SIG-M5 treated with dmso at 0.1 percent for 504 hours (cell line): ENCODE measurements around the gene PUDP.

Source experiments
- DNase-seq: peaks from one replicate; lab custom pipeline; 2025; ENCODE audit not compliant: unreplicated experiment; lab: John Stamatoyannopoulos, UW

Gene PUDP

DNA sequence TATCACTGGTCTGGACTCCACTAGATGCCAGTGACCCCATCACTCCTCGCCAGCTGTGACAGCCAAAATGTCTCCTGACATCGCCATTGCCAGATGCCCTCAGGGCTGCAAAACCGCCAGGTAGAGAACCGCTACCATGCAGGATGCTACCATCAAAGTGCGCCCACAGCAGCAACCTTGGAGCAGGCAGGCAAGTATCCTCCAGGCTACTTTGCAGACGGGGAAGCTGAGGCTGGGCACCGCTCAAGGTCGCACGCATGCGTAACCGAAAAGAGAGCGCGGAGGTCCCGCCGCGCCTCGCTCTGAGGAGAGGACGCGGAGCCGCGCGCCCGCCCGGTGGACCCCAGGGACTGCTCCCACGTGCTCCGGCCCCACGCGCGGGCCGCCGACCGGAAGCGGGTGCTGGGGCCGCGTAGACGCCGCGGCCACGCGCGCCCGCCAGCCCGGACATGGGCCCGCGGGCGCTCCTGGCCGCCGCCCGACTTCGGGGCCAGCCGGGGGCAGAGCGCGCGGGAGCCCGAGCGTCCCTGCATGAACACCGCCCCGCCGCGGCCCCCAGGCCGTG lies 458 bp downstream of the PUDP start, which contains the start of gene STS:
STS (plus strand) TSS at position 300 of the 565 bp plus-strand sequence. CDS start 105,488 bp downstream, outside the sequence.
- DNase-seq, result no peak

DNA sequence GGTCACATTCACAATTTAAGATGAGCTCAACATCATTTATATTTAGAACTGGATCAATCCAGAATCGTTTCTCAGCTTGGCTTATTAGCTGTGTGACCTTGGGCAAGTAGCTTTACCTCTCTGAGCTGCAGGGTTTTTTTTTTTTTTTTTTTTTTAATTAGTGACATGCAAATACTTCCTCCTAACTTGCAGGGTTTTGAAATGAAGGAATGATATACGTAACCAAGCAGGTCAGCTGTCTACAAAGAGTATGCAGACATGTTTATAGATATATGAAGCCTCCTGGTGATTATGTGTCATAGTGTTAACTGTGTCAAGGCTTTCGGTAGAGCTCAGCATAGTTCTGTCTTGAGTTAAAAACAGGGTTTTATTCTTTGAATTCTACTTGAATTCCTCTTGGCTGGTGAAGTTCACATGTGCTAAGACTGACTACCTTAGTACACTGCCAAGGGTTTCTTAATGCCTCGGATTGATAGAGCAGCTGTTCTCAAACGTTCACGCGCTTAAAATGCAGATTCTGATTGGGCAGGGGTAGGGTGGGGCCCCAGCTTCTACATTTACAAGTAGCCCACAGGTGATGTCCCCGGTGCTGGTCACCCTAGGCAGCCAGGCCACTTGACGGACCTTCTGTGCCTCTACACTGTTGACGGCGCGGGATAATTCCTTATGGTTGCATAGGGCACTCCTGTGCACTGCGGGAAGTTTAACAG lies 1.1 kb downstream of the PUDP start:
- peak; percentile 20 for DNase-seq

DNA sequence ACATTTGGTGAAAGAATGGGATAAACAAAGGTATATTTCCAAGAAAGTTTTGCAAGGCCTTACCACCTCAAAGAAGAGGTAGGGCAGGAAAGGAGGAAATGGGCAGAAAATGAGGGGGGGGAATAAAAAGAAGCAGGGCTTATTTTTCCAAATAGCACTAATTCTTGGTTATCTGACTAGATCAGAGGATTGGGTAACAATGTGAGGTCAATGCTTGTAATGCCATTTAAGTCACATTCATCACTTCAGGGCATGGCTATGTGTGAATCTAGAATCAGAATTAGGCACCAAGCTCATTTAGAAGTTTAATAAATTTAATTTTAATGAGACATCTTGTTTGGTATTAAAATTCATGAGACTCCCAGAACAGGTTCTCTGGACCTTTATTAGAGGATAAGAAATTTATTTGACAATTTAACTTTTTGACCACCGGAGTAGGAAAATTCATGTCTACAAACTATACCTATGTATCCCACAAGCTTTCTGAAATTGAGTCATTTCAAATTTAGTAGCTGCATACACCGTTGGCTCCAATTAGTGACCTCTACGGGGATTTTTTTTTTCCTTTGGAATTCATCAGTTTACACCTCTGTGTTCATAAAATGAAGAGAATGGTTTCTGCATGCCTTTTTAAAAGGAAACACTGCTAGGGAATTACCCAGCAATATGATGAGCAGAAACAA lies 1.8 kb downstream of the PUDP start:
- peak; percentile 5 for DNase-seq

DNA sequence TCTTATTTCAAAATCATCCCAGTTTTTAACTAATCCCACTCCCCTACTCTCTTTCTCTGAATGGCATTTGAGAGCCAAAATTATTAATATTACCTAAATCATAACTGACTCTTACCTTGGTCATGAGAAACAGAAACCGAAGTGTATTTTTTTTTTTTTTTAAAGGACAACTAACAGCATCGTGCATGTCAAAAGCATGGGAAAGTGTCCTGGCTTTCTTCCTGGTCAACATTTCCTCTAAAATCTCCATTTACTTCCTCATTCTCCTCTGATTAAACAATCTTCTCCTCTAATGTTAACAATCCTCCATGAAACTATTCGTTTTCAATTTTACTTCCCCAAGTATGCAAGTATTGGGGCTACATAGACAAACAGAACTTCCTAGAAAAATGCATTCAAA lies 2.5 kb downstream of the PUDP start:
- peak; percentile 14 for DNase-seq

DNA sequence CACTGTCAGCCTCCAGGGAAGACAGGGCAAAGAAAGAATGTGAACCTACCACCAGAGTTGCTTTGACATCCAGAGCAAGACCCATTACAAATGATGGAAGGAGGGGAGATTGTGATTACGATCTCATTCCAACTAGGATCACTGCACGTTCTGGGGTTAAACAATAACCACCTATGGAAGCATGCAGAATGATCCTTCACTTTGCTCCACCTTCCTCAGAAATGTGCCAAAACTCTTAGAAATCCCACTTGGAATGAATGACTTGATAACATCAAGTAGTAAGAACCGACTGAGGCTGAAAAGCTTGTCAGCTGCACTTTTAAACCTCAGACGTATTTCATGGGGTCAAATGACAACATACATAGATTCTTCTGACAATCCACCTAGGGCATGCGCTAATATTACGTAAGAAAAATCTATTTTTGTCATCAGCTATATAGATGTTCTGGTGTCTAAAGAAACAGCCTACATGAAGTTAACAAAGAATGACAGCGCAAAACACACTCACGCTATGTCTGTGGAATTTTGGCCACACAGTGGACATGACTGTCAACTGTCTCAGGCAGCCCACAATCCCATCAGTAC lies 3.9 kb downstream of the PUDP start:
- peak; percentile 21 for DNase-seq

DNA sequence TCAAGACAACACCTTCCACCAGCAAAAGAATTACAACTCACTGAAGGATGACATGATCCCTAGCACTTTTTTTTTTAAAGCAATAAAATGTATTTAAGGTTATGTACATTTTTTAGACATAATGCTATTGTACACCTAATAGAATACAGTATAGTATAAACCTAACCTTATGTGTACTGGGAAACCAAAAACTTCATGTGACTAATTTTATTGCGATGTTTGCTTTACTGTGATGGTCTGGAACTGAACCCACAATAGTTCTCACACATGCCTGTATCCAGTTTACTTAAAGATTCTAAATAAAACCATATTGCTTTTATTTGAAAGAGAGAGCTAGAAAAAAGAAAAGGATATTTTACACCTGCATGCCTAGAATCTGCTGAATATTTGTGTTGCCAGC lies 4.9 kb downstream of the PUDP start:
- no peak for DNase-seq

DNA sequence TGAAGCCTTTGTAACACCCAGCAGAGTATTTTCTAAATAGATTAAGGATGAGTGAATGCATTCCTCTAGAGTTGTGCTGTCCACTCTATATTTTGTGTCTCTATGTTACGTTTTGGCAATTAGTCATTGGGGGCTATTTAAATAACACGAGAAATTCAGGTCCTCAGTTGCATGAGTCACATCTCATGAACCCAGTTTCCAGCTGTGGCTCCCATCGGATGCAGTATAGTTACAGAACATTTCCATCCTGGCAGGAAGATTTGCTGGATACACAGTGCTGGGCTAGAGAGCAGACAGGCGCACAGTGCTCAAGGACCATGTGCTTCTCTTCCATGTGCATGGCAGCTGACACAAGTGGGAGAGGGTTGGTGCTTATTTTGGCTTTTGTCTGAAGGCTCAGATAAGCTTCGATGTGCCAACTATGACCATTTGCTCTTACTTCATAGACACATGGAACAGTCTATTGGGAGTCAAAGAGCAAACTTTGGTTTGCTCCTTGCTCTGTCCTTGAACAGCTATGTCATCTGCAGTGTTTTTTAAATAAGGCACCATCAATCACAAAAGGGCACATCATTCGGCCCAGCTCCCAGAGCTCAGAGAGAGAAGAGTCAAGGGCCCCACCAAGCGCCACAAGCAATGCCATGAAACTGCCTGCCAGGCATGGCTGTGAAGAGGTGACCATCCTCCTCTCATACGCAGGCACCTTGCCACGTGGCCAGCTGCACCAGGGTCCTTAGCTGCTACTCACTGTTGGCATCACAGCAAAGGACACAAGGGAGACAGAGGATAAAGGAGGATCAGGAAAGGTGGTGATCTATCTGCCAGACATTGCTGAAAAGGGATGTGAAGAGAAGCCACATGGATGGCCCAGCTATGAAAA lies 8.5 kb downstream of the PUDP start:
- DNase-seq, result no peak

DNA sequence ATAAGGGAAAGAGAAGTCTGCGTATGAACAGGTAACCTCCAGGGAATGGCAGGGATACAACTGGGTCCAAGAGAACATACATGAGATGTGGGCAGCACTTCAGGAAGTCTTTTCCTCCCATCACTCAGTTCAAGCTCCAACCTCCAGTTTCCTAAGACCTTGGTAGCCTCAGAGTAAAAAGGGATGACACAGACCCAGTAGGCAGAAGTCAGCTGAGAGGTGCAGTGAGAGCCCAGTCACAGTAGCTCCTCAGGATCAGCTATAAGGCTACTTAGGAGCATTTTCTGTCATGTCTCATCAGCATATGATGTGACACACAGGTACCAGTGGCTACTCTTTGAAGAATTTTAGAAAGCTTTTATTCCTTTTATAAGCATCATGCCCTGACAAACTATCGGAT lies 13.0 kb downstream of the PUDP start:
- no peak for DNase-seq

DNA sequence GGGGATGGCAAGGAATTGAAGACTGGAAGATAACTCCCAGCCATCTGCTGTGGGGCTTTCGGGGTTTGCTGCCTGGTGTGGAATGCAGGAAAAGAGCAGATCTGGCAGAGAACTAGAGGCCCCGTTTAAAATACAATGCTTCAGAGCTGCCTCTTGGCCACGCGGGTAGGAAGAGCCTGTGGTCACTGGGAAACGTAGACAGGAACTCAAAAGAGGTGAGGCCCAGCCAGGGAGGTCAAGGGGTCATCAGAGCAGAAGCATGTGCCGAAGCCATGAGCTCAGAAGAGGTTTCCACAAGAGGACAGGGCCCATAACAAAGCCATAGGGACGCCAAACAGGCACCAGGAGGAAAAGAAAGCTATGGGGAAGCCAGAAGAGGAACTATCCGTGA lies 14.9 kb downstream of the PUDP start:
- DNase-seq, result no peak

DNA sequence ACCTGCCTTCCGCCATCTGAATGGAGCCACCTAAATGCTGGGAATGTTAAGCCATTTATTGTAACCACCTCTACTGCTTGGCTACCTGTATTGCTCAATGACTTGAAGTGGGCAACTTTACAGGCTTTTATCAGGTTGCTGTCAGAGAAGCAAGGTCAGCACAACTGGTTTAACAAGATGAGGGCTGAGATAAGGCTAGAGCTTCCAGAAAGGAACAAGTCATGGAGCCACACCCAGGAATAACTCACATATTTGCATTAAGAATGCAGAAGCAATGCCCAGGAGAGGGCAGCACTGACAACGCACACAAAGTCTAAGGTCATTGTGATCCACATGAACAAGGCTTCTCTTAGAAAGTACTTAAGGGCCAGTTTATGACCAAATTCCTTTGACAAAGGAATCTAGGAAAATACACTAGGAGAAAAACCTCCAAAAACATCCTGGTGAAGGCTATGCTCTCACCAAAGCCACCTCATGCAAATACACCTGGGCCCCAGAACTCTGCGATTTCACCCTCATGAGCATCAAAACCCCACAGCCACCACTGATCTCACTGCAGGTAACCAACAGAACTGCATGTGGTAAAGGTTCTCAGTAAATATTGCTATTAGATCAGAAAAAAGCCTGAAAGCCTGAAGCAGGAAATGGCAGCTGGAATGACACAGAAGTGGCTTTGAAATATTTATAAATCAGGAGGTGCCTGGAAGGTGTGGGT lies 15.5 kb downstream of the PUDP start:
- peak; percentile 69 for DNase-seq

DNA sequence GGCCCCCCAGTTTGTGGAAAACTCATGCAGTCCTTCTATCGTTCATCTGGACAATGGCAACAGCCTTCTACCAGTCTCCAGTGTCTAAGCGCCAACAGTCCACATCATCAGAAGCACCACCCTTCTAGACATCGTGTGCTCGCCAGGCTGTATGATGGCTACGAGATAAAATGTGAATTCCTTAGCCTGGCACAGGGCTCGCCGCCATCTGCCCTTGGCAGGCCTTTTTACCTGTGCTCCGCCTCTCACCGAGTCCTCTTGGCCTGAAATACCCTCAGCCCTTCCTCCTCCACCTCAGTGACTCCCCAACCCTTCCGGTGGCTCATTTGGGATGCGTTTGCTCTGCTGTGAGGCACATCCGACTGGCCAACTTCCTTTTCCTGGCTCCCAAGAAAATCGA lies 16.3 kb downstream of the PUDP start:
- DNase-seq, result no peak

DNA sequence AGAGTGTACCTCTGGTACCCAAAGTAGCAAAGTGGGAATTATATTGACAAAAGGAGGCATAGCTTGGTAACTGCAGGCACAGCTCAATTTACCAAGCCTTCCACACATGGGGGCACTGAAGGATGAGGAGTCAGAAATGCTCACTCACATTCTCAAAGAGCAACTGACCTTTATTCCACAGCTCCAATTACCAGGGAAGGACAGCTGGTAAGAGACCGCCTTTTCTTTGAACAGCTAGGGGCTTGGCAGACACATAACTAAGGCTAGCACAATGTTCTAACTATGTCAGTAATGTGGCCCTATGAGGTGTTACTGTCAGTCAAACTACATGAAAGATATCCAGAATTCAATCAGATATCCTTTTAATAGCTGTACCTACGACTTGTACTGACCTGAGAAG lies 20.9 kb downstream of the PUDP start:
- no peak for DNase-seq

DNA sequence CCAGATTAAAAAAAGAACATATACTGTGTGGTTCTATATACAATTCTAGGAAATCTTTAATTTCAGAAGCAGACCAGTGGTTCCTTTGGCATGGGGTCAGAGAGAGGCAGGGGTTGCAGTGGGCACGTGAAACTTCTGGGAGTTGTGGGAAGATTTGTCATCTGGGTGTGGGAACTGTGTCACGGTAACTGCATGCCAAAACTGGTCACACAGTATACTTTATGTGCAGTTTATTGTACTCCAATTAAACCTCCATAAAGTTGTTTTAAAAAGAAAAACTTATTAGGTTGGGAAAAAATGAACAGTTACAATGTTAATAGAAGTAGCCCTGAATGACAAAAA lies 27.1 kb downstream of the PUDP start:
- no peak for DNase-seq

DNA sequence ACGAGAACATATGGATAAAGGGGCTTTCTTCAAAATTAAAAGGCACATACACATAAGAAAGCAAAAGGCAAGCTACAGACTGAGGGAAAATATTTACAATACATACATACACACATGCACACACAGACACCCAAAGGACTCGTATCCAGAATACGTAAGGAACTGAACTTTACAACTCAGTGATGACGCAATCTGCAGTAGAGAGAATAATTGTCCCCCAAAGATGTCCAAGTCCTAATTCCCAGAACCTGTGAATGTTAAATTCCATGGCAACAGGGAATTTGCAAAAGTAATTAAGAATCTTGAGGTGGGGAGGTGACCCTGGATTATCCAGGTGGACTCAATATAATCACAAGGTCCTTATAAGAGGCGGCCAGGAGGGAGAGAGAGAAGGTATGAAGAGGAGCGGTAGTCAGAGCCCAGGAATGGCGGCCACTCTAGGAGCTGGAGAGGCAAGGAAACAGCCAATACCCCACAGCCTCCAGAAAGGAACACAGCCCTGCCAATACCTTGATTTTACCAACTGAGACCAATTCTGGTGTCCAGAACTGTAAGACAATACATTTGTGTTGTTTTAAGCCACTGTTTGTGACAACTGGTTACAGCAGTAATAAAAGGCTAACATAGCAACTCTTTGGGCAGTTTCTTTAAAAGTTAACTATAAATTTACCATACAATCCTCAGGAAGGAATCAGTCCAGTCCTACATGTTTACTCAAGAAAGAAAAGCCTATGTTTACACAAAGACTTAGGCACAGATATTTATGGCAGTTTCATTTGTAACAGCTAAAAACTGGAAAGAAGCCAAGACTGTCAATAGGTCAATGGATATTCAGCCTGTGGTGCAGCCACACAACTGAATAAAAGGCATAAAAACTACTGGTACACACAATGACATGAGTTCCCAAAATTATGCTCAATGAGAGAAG lies 27.7 kb downstream of the PUDP start:
- DNase-seq, result peak; percentile 13

DNA sequence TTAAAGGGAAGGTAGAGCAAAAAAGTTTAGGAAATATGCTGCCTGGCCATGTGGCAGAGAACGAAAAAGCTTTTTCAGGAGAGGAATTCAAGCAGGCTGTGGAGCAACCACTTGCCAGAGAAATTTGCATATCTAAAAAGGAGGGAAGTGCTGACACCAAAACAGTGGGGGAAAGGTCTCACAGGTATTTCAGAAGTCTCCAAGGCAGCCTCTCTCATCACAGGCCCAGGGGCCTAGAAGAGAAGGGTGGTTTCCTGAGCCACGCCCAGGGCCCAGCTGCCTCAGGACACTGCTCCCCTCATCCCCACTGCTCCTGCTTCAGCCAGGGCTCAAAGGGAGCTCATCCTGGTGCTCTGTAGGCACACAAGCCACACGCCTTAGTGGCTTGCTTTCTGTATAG lies 30.4 kb downstream of the PUDP start:
- DNase-seq, result no peak

DNA sequence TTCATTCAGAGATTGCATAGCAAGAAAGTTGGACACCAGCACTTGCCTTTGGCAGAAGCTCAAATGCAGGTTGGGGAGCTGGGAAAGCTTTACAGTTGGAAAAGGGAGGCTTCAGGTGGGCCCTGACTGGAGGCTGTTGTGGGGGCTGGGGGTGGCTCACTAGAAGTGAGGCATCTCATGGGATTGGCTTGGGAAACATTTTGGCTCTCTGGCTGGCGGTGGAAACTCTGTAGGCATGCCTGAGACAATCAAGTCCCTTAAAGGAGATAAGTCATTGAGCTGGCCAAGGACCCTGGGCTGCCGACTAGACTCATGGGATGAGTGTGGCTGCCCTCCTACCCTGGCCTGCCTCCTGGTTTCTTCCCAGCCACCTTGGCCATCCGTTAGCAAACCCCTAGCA lies 31.9 kb downstream of the PUDP start:
- DNase-seq, result no peak

DNA sequence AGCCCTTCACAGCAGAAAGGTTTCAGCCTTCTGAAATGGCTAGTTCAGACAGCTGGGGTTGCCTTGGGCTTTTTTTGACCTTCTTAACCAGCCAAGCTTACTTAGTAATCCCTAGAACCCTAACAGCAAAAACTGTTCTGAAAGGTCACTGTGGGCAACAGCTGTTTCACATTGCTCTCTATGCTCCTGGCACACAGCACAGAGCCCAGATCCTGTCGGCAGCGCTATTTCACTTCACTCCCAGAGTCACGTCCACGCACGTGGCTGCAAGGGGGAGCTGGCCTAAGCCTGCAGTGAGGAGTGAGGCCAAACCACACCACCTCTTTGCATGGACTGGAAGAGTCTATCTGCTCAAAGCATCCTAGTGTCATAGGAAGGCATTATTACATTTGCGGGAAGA lies 32.4 kb downstream of the PUDP start:
- DNase-seq, result no peak

DNA sequence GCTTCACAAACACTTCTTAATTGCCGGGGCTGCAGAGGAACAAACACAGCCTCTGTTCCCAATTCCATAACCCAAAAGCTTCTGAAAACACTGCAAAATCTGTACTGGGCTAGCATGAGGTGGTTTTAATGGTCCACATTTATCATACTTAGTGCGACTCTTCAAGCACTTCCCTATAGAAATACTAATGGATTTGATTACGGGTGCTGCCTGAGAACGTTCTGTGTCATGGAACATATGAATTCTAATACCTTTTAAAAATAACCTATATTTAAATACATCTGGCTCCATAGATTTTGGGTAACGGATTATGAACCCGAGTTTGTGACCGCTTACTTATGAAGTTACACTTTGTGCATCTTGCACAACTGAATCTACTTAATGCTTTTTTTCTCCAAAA lies 35.9 kb downstream of the PUDP start:
- no peak for DNase-seq

DNA sequence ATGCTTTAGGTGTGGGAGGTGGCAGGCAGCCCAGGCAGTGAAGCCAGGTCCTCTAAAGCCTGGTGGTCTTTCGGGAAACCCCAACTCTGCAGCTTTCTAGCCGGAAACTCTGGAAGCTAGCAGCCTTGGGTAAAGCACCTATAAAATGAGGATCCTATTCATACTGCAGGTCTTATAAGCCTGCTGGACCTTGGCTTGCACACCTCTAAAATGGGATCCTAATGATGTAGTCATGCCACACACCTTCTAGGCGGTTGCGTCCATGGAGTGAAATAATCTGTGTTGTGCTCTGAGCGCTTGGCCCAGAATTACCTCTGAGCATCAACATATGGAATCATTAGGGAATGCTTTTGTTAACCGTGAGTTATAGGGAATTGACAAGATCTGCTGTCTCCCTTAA lies 36.4 kb downstream of the PUDP start:
- no peak for DNase-seq
